ENCODE data around the gene CD58.

DNA sequence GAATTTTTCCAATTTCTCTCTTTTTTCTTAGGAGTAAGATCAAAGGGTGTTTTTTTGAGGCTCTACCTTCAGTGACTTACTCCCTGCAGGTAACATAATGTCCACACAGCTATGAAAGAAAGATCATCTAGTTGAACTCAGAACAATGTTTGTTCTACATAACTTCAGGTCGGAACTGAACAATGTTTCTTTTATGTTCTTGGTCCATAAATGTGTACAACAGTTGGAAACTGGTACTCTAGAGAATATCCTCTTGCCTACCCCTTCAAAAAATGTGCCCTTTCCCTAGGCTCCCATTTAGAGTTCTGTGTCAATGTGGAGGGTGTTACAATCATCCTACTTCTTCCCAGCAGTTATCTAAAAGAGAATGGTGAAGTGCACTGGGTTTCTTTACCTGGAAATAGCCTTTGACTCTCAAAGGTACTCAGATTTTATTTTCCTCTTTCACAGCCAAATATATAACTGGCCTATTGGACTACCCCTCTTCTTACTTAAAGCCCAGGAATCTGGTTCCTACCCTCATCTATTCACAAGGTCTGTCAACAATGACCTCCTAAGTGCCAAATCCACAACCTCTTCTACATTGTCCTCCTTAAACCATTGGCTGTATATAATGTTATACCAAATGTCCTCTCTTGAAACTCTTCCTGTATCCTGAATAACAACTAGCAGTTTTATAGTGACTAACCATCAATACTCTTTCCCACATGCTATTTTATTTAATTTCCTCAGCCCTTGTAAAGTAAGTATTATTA, 42.3 kb downstream of the CD58 start:
- no peak for TF ChIP-seq OSR1 (CRISPR knock-in tag; IDR thresholded peaks at IDR 0.05)
- TF ChIP-seq GLIS3 (CRISPR knock-in tag; IDR thresholded peaks at IDR 0.05), result no peak
- no peak for TF ChIP-seq PPARA (CRISPR knock-in tag; IDR thresholded peaks at IDR 0.05; ENCODE audit: borderline replicate concordance)
- TF ChIP-seq SNAI2 (CRISPR knock-in tag; IDR thresholded peaks at IDR 0.05), result no peak
- no peak for TF ChIP-seq ZFP3 (CRISPR knock-in tag; IDR thresholded peaks at IDR 0.05)
- TF ChIP-seq, protein P1, sequence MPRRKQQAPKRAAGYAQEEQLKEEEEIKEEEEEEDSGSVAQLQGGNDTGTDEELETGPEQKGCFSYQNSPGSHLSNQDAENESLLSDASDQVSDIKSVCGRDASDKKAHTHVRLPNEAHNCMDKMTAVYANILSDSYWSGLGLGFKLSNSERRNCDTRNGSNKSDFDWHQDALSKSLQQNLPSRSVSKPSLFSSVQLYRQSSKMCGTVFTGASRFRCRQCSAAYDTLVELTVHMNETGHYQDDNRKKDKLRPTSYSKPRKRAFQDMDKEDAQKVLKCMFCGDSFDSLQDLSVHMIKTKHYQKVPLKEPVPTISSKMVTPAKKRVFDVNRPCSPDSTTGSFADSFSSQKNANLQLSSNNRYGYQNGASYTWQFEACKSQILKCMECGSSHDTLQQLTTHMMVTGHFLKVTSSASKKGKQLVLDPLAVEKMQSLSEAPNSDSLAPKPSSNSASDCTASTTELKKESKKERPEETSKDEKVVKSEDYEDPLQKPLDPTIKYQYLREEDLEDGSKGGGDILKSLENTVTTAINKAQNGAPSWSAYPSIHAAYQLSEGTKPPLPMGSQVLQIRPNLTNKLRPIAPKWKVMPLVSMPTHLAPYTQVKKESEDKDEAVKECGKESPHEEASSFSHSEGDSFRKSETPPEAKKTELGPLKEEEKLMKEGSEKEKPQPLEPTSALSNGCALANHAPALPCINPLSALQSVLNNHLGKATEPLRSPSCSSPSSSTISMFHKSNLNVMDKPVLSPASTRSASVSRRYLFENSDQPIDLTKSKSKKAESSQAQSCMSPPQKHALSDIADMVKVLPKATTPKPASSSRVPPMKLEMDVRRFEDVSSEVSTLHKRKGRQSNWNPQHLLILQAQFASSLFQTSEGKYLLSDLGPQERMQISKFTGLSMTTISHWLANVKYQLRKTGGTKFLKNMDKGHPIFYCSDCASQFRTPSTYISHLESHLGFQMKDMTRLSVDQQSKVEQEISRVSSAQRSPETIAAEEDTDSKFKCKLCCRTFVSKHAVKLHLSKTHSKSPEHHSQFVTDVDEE (CRISPR knock-in tag; IDR thresholded peaks at IDR 0.05), result no peak
